Fibroblast of lung (primary cell): Measurements from ENCODE around the gene PDE4B. TPM values are rescaled to one million over a fixed set of nuclear protein-coding genes. Genes with fewer than 3 reads are reported as not detected.
"Not testable (repeated sequence)": the region's sequence is repeated elsewhere in the genome, so short reads cannot be mapped to it uniquely, and the experiment has no call there.

Experiments used
- DNase-seq, 2 donors: peaks; one replicate each; pipeline versions ENCODE4 v3.0.0 to v3.0.0-alpha.2; 2010; ENCODE audit warnings: low read depth in 2 of 2
- H2AFZ ChIP-seq: 2 replicates; pipeline ENCODE4 v1.5.1; 2012; ENCODE audit warnings: low read length, control low read depth, inconsistent platforms
- H3K27ac ChIP-seq: 2 replicates; pipeline ENCODE4 v1.5.1; 2011; ENCODE audit warnings: low read length, control low read depth; ENCODE audit not compliant: insufficient read depth
- H3K27me3 ChIP-seq: 2 replicates; pipeline ENCODE4 v1.5.1; 2011; ENCODE audit warnings: mild to moderate bottlenecking, low read length; ENCODE audit not compliant: control insufficient read depth, insufficient read depth
- H3K36me3 ChIP-seq: 2 replicates; pipeline ENCODE4 v1.5.1; 2011; ENCODE audit warnings: low read length; ENCODE audit not compliant: control insufficient read depth, insufficient read depth
- H3K4me1 ChIP-seq: 2 replicates; pipeline ENCODE4 v1.5.1; 2011; ENCODE audit warnings: low read length; ENCODE audit not compliant: control insufficient read depth, insufficient read depth; ENCODE audit errors: extremely low read depth
- H3K4me2 ChIP-seq: 2 replicates; pipeline ENCODE4 v1.5.1; 2011; ENCODE audit warnings: low read length, control low read depth; ENCODE audit not compliant: insufficient read depth; ENCODE audit errors: extremely low read depth
- H3K4me3 ChIP-seq, 4 experiments: fragments of 200-600 bp in 1 of 4; sonication (generic) in 1 of 4; replicated peaks in 1 of 4; 2 replicates each; pipeline ENCODE4 v1.5.1; 2011 to 2016; ENCODE audit warnings: low read length in 4 of 4, low read depth in 3 of 4, mild to moderate bottlenecking in 3 of 4, control low read depth in 2 of 4, inconsistent platforms in 1 of 4, mixed read lengths in 1 of 4; ENCODE audit not compliant: insufficient read depth in 1 of 4; ENCODE audit errors: control extremely low read depth in 1 of 4
- H3K79me2 ChIP-seq: 2 replicates; pipeline ENCODE4 v1.5.1; 2012; ENCODE audit warnings: mild to moderate bottlenecking, low read length, inconsistent platforms; ENCODE audit not compliant: control insufficient read depth, insufficient read depth
- H3K9ac ChIP-seq: 2 replicates; pipeline ENCODE4 v1.5.1; 2011; ENCODE audit warnings: mild to moderate bottlenecking, low read length, control low read depth; ENCODE audit not compliant: insufficient read depth
- H3K9me3 ChIP-seq: 2 replicates; pipeline ENCODE4 v1.5.1; 2012; ENCODE audit warnings: low read depth, low read length; ENCODE audit not compliant: control insufficient read depth, insufficient read depth
- H4K20me1 ChIP-seq: 2 replicates; pipeline ENCODE4 v1.5.1; 2011; ENCODE audit warnings: low read length; ENCODE audit not compliant: control insufficient read depth, insufficient read depth; ENCODE audit errors: extremely low read depth
- CTCF ChIP-seq, 2 donors: IDR thresholded peaks in 1 of 2; conservative IDR thresholded peaks in 1 of 2; 1 replicate in 1 of 2; 2 replicates in 1 of 2; pipeline ENCODE4 v1.5.1; 2011 to 2012; ENCODE audit warnings: low read length in 2 of 2, control low read depth in 1 of 2, inconsistent platforms in 1 of 2, low read depth in 1 of 2, mild to moderate bottlenecking in 1 of 2
- EZH2 ChIP-seq: IDR thresholded peaks from 2 replicates; pipeline ENCODE4 v1.5.1; 2012; ENCODE audit warnings: low read length, control low read depth, mild to moderate bottlenecking; ENCODE audit errors: missing control alignments
- polyA plus RNA-seq, 2 donors: library from polyadenylated mRNA; depleted of rRNA in 1 of 2; stranded (reverse) in 1 of 2; unstranded in 1 of 2; fragments of >200 nt; gene quantifications; 2 replicates each; pipeline ENCODE4 v1.2.1, GENCODE V29; 2011 to 2012; ENCODE audit warnings: missing spikeins in 1 of 2
- total RNA-seq: library from RNA; depleted of rRNA; stranded (reverse); fragments of >200 nt; gene quantifications from 2 replicates; pipeline ENCODE4 v1.2.1, GENCODE V29; 2014

PDE4B gene
- total and polyA plus RNA-seq, 2 donors (not counting 1 experiment from before 2014, with no cell fraction given) = 3.7 to 19.8 TPM

- Histone ChIP-seq H4K20me1 (no peaks in the 10 kb centered on the region), H2AFZ (no peak overlapping the region), H3K4me2 (no peak overlapping the region), H3K4me1 (no peaks in the 10 kb centered on the region), H3K36me3 (no peaks in the 10 kb centered on the region), H3K79me2 (no peaks in the 10 kb centered on the region), H3K27me3 (no peaks in the 10 kb centered on the region), H3K27ac (no peak overlapping the region), H3K9ac (no peak overlapping the region), H3K4me3 (no peak overlapping the region), H3K9me3 (no peaks in the 10 kb centered on the region)
- no peak for TF ChIP-seq EZH2
- no peak for TF ChIP-seq CTCF (conservative IDR thresholded peaks at IDR 0.05 in 1 of 2, IDR thresholded peaks at IDR 0.05 in 1 of 2; ENCODE audit: low read depth in 1 of 2, low read length in 2 of 2)
- DNase-seq = no peak
Observed at GRCh38 chr1:66134004-66134403, 341.3 kb downstream of the PDE4B start.

- Histone ChIP-seq H4K20me1 (no peaks in the 10 kb centered on the region), H3K79me2 (no peaks in the 10 kb centered on the region), H3K27me3 (no peaks in the 10 kb centered on the region), H3K9ac (no peak overlapping the region), H3K36me3 (no peaks in the 10 kb centered on the region), H3K4me1 (no peaks in the 10 kb centered on the region), H2AFZ (no peak overlapping the region), H3K9me3 (no peaks in the 10 kb centered on the region), H3K4me3 (no peak overlapping the region), H3K27ac (no peak overlapping the region), H3K4me2 (no peak overlapping the region)
- TF ChIP-seq CTCF (conservative IDR thresholded peaks at IDR 0.05 in 1 of 2, IDR thresholded peaks at IDR 0.05 in 1 of 2; ENCODE audit: low read depth in 1 of 2, low read length in 2 of 2) (no peak), EZH2 (no peak)
- no peak for DNase-seq
Observed at GRCh38 chr1:66135161-66135560, 342.5 kb downstream of the PDE4B start.

GRCh38 chr1:66136423-66136822 lies 343.7 kb downstream of the PDE4B start:
- not testable (repeated sequence) for H3K27ac ChIP-seq, H3K4me1 ChIP-seq, H3K79me2 ChIP-seq, H3K9me3 ChIP-seq, H3K4me2 ChIP-seq, H3K4me3 ChIP-seq, DNase-seq, H2AFZ ChIP-seq, H3K36me3 ChIP-seq, H4K20me1 ChIP-seq, H3K27me3 ChIP-seq, H3K9ac ChIP-seq
